ENCODE data around the gene FAR2.
"Not testable (repeated sequence)": the region's sequence is repeated elsewhere in the genome, so short reads cannot be mapped to it uniquely, and the experiment has no call there.

Gene FAR2

GRCh38 chr12:29346769-29347421, 197.8 kb downstream of the FAR2 start:
- no peak for DNase-seq

GRCh38 chr12:29350080-29350479, 201.0 kb downstream of the FAR2 start:
- DNase-seq = no peak

DNA sequence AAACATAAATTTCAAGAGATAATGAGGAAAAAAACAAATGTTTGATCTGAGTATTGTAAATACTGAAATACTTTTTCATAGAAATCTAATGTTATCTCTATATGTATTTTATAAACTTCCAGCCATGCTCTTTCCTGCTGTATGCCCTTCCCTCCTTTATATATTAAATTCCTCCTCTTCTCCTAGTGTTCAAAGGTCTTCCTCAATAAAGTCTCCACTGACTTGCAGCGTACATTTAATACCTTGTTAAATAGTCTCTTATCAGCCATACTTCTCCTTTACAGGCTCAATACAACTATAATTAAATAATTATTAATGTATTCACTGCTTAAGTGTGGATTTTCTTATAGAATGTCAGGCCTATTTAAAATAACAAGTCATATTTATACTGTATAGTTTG, 205.9 kb downstream of the FAR2 start:
- no peak for DNase-seq

- no peak for DNase-seq
Observed at GRCh38 chr12:29365091-29365490, 216.0 kb downstream of the FAR2 start.

GRCh38 chr12:29374012-29374411, 224.9 kb downstream of the FAR2 start:
- DNase-seq = no peak

DNA sequence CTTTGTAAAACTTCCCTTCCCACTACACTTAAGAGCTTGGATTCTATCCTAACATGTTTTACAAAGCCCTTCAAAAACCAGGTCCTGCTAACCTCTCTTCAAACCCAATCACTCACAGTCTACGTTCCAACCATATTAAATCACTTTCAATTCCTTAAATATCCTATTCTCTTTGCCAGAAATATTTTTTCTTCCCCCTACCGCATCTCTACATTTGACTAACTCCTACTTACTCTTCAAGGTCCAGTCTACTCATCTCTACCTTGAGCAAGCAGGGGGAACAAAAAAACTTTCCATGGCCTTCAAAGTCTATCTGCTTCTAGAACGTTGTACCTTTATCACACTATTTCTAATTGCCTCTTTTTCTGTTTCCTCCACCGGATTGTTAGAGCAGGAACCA, 225.8 kb downstream of the FAR2 start:
- DNase-seq = no peak

- no peak for DNase-seq
Observed at GRCh38 chr12:29376118-29376517, 227.0 kb downstream of the FAR2 start.

DNA sequence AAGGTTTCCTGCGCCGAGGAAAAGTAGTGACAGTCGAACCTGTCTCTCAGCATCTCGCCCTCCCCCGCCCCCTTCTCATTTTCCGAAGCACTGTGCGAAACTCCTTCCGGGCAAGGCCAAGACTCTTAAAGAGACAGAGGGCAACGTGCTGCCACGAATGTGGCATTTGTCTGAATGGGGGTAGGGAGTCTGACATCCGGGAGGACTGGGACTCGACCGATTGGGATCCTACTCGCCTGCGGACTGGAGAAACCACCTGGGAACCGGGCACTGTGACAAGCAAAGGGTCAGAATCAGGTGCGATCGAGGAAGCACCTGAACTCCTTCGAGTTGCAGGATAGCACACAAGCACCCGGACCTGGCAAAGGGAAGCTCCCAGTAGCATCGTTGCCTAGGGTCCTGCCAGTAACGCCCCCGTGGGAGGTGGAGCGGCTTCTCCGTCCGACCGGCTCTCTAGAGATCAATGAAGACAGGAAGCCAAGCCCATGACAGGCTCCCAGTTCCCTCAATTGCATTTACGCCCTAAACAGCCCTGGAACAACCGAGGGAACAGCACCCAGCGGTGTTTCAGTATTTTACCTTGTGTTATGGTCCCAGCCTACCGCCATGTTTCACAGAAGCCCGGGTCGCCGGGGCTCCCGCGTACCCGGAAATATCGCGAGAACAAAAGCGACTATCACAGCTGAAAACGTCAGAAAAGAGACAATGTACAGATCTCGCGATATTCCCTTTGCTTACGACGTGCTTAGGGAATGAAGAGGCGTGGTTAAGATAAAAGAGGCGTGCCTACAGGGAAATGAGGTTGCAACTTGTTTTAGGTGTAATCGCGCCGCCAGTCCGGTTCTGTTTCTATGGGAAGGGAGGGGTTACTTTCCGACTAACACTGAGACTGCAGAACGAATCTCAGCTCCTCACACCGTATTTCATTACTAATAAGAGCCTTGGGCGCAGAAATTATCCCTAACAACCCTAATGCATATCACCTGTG, 231.8 kb downstream of the FAR2 start, which contains the start of gene ERGIC2:
Gene ERGIC2, minus strand, starts transcription at position 637 of the 988 bp plus-strand sequence. CDS start 9,539 bp downstream, outside the sequence.
- DNase-seq = peak; percentile 75 to 92

DNA sequence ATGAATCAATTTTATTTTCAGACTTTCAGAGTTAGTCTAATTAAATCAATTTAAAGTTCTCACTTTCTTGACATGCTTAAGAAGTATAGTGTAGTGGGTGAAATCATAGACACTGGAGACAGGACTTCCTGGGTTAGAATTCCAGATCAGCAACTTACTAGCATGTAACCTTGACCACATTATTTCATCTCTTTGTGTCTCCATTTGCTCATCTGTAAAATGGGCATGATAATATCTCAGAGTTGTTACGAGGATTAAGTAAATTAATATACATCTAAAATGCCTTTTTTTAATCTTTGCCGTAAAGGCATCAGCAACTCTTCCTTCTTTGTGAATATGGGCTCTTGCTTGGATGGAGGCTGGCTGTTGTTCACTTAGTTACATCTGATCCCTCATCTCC, 233.2 kb downstream of the FAR2 start:
- no peak for DNase-seq

- DNase-seq = not testable (repeated sequence)
Observed at GRCh38 chr12:29385194-29385593, 236.1 kb downstream of the FAR2 start.
